PC-9 (cell line): ENCODE measurements around the gene GMCL2. TPM values are rescaled to one million over a fixed set of nuclear protein-coding genes. Genes with fewer than 3 reads are reported as not detected.

Experiments
- BruUV-seq: library from RNA; stranded (reverse); fragments of 400-500 nt; replicated peaks from 2 replicates; lab custom pipeline; 2021; lab: Mats Ljungman, UMichigan
- CTCF ChIA-PET: fragments of 300-600 bp; sonication (Branson Sonifier 250); formaldehyde crosslinking; loops from one replicate; lab custom pipeline; 2022; ENCODE audit warnings: antibody characterized with exemption; lab: Charles Lee
- POLR2A ChIA-PET: fragments of 300-600 bp; sonication (Branson Sonifier 250); formaldehyde crosslinking; loops from one replicate; lab custom pipeline; 2022; ENCODE audit warnings: antibody characterized with exemption; ENCODE audit not compliant: unreplicated experiment; lab: Charles Lee
- DNase-seq, 2 experiments: peaks; one replicate each; pipeline versions ENCODE4 v3.0.0 to v3.0.0-alpha.2; 2015 to 2022; ENCODE audit warnings: mixed read lengths in 1 of 2
- H2AFZ ChIP-seq: fragments of 200-600 bp; sonication (generic); 2 replicates; pipeline ENCODE4 v1.8.1; 2017; ENCODE audit warnings: antibody characterized with exemption
- H3F3A ChIP-seq: fragments of 200-600 bp; sonication (generic); 2 replicates; pipeline ENCODE4 v1.8.1; 2017; ENCODE audit warnings: antibody characterized with exemption, mild to moderate bottlenecking, low read depth; ENCODE audit not compliant: insufficient read depth
- H3K27ac ChIP-seq: fragments of 200-600 bp; sonication (generic); 2 replicates; pipeline ENCODE4 v1.6.1; 2016; ENCODE audit warnings: mixed run types
- H3K27me3 ChIP-seq: fragments of 200-600 bp; sonication (generic); 2 replicates; pipeline ENCODE4 v1.6.1; 2016; ENCODE audit warnings: low read depth, mixed run types; ENCODE audit not compliant: insufficient read depth
- H3K36me3 ChIP-seq: fragments of 200-600 bp; sonication (generic); 2 replicates; pipeline ENCODE4 v1.6.1; 2016; ENCODE audit warnings: low read depth, mixed run types
- H3K4me1 ChIP-seq: fragments of 200-600 bp; sonication (generic); replicated peaks from 2 replicates; pipeline ENCODE4 v1.6.1; 2016; ENCODE audit warnings: mixed run types; ENCODE audit not compliant: insufficient read depth
- H3K4me2 ChIP-seq: fragments of 200-600 bp; sonication (generic); 2 replicates; pipeline ENCODE4 v1.6.1; 2017; ENCODE audit warnings: mixed run types
- H3K4me3 ChIP-seq: fragments of 200-600 bp; sonication (generic); 2 replicates; pipeline ENCODE4 v1.6.1; 2016; ENCODE audit warnings: mixed run types
- H3K79me2 ChIP-seq: fragments of 200-600 bp; sonication (generic); 2 replicates; pipeline ENCODE4 v1.6.1; 2017; ENCODE audit warnings: low read depth, mixed run types
- H3K9me2 ChIP-seq: fragments of 200-600 bp; sonication (generic); 2 replicates; pipeline ENCODE4 v1.8.1; 2017; ENCODE audit warnings: mild to moderate bottlenecking; ENCODE audit not compliant: insufficient read depth
- H3K9me3 ChIP-seq: fragments of 200-600 bp; sonication (generic); 2 replicates; pipeline ENCODE4 v1.8.1; 2016; ENCODE audit warnings: low read depth; ENCODE audit not compliant: insufficient read depth
- H4K20me1 ChIP-seq: fragments of 200-600 bp; sonication (generic); 2 replicates; pipeline ENCODE4 v1.8.1; 2017; ENCODE audit not compliant: insufficient read depth
- CTCF ChIP-seq: fragments of 200-600 bp; sonication (generic); conservative IDR thresholded peaks from 2 replicates; pipeline ENCODE4 v1.6.1; 2017; ENCODE audit warnings: mixed run types, antibody characterized with exemption, mild to moderate bottlenecking, moderate library complexity
- EZH2 ChIP-seq: fragments of 200-600 bp; sonication (generic); IDR thresholded peaks from 2 replicates; pipeline ENCODE4 v1.8.0; 2017; ENCODE audit warnings: antibody characterized with exemption, low read depth
- intact Hi-C: fragments of 100-400 bp; cut with micrococcal nuclease; formaldehyde crosslinking; loops from one replicate; pipeline ENCODE4 v1.10.0; 2022; ENCODE audit not compliant: unreplicated experiment
- total RNA-seq: library from RNA; stranded (reverse); gene quantifications from 2 replicates; pipeline ENCODE4 v1.2.3, GENCODE V29; 2021

Gene GMCL2
- total RNA-seq, 1 experiment from 2014 or later, result not detected

GRCh38 chr5:178225174-178225573 lies 38.0 kb upstream of the GMCL2 start:
- Histone ChIP-seq H2AFZ (no peak overlapping the region), H4K20me1 (peaks cover 35% of the 10 kb centered on the region), H3K27ac (no peak overlapping the region), H3K9me3 (no peaks in the 10 kb centered on the region), H3K9me2 (no peaks in the 10 kb centered on the region), H3K4me1 (peaks cover 4% of the 10 kb centered on the region), H3F3A (peaks cover 16% of the 10 kb centered on the region), H3K79me2 (peaks cover 17% of the 10 kb centered on the region), H3K4me2 (no peak overlapping the region), H3K27me3 (no peaks in the 10 kb centered on the region), H3K36me3 (peaks cover 17% of the 10 kb centered on the region), H3K4me3 (no peak overlapping the region)
- no TSS peak for BruUV-seq
- no peak for DNase-seq
- POLR2A ChIA-PET, result no interaction called here
- no peak for TF ChIP-seq CTCF
- TF ChIP-seq EZH2, result no peak
- CTCF ChIA-PET, result no interaction called here
- intact Hi-C loops, result no loop called here

GRCh38 chr5:178224403-178224802 lies 37.2 kb upstream of the GMCL2 start:
- BruUV-seq, result no TSS peak
- H3K27ac ChIP-seq, result no peak overlapping the region
- H3K9me3 ChIP-seq, result no peaks in the 10 kb centered on the region
- DNase-seq, result no peak
- ChIA-PET CTCF (interaction anchor here (0.6 kb wide), 1 partner anchor 33 kb away, joined by 3 read pairs; no protein-coding TSS in a partner anchor), POLR2A (no interaction called here)
- intact Hi-C loops, result no loop called here
- peaks cover 33% of the 10 kb centered on the region for H4K20me1 ChIP-seq
- H2AFZ ChIP-seq, result no peak overlapping the region
- TF ChIP-seq CTCF (no peak), EZH2 (no peak)
- H3K4me3 ChIP-seq, result no peak overlapping the region
- H3K79me2 ChIP-seq, result peaks cover 9% of the 10 kb centered on the region
- H3K4me1 ChIP-seq, result no peaks in the 10 kb centered on the region
- no peak overlapping the region for H3K4me2 ChIP-seq
- no peaks in the 10 kb centered on the region for H3K27me3 ChIP-seq
- peaks cover 16% of the 10 kb centered on the region for H3K36me3 ChIP-seq
- H3K9me2 ChIP-seq, result no peaks in the 10 kb centered on the region
- H3F3A ChIP-seq, result peaks cover 23% of the 10 kb centered on the region; the same call in 1 of the 2 replicates

- Histone ChIP-seq H3K9me3 (no peaks in the 10 kb centered on the region), H3K4me3 (no peak overlapping the region), H3K27ac (no peak overlapping the region), H3K4me1 (no peaks in the 10 kb centered on the region), H3K27me3 (no peaks in the 10 kb centered on the region), H3K36me3 (peaks cover 15% of the 10 kb centered on the region), H4K20me1 (peaks cover 33% of the 10 kb centered on the region), H3F3A (peaks cover 27% of the 10 kb centered on the region; the same call in 1 of the 2 replicates), H3K4me2 (no peak overlapping the region), H3K79me2 (peaks cover 4% of the 10 kb centered on the region; the same call in 1 of the 2 replicates), H3K9me2 (no peaks in the 10 kb centered on the region), H2AFZ (no peak overlapping the region)
- BruUV-seq, result no TSS peak
- DNase-seq, result no peak
- POLR2A ChIA-PET, result no interaction called here
- intact Hi-C loops, result no loop called here
- CTCF ChIA-PET, result interaction anchor here (0.6 kb wide), 1 partner anchor 32 kb away, joined by 3 read pairs; no protein-coding TSS in a partner anchor
- TF ChIP-seq EZH2 (no peak), CTCF (no peak)
These were observed 36.7 kb upstream of the GMCL2 start for GRCh38 chr5:178223828-178224335.
